Osteoblast (primary cell): ENCODE measurements around the gene MAPT. TPM values are rescaled to one million over a fixed set of nuclear protein-coding genes. Genes with fewer than 3 reads are reported as not detected.

ENCODE experiments used
- DNase-seq: peaks from one replicate; pipeline ENCODE4 v3.0.0; 2011; ENCODE audit warnings: low spot score, mixed read lengths; ENCODE audit not compliant: insufficient read length; ENCODE audit errors: missing footprints
- H2AFZ ChIP-seq: 2 replicates; pipeline ENCODE4 v1.6.0; 2011; ENCODE audit warnings: mild to moderate bottlenecking, low read length
- H3K27ac ChIP-seq: 2 replicates; pipeline ENCODE4 v1.5.1; 2011; ENCODE audit warnings: mild to moderate bottlenecking, low read depth, low read length, moderate library complexity
- H3K27me3 ChIP-seq: 2 replicates; pipeline ENCODE4 v1.6.0; 2012; ENCODE audit warnings: mild to moderate bottlenecking, control low read depth, inconsistent platforms, low read length, moderate library complexity; ENCODE audit not compliant: insufficient read depth
- H3K36me3 ChIP-seq: 2 replicates; pipeline ENCODE4 v1.5.1; 2011; ENCODE audit warnings: mild to moderate bottlenecking, low read length, control low read depth, moderate library complexity; ENCODE audit not compliant: insufficient read depth
- H3K4me1 ChIP-seq: 2 replicates; pipeline ENCODE4 v1.5.1; 2011; ENCODE audit warnings: mild to moderate bottlenecking, low read length, control low read depth, moderate library complexity; ENCODE audit not compliant: insufficient read depth
- H3K4me2 ChIP-seq: 2 replicates; pipeline ENCODE4 v1.6.0; 2011; ENCODE audit warnings: mild to moderate bottlenecking, low read length; ENCODE audit not compliant: insufficient read depth
- H3K4me3 ChIP-seq: fragments of 200-600 bp; sonication (generic); 3 replicates; pipeline ENCODE4 v1.5.1; 2012; ENCODE audit warnings: mild to moderate bottlenecking, low read length, inconsistent platforms; ENCODE audit not compliant: insufficient read depth
- H3K79me2 ChIP-seq: 2 replicates; pipeline ENCODE4 v1.6.0; 2012; ENCODE audit warnings: mild to moderate bottlenecking, low read length, control low read depth, inconsistent platforms; ENCODE audit not compliant: insufficient read depth
- H3K9me3 ChIP-seq: 2 replicates; pipeline ENCODE4 v1.5.1; 2011; ENCODE audit warnings: low read depth, low read length, control low read depth
- H4K20me1 ChIP-seq: 2 replicates; pipeline ENCODE4 v1.6.0; 2012; ENCODE audit warnings: mild to moderate bottlenecking, low read length, control low read depth; ENCODE audit not compliant: insufficient read depth
- total RNA-seq: library from RNA; depleted of rRNA; stranded (reverse); fragments of >200 nt; gene quantifications from 2 replicates; pipeline ENCODE4 v1.2.3, GENCODE V29; 2012
- TF ChIP-seq, protein P1 (sequence below): IDR thresholded peaks from 2 replicates; pipeline ENCODE4 v1.5.1; 2011; ENCODE audit warnings: mild to moderate bottlenecking, low read depth, low read length, moderate library complexity; ENCODE audit errors: extremely low read depth

The MAPT gene
- total RNA-seq, 1 donor = 0.36 TPM

- H2AFZ ChIP-seq = no peak overlapping the region
- H3K27ac ChIP-seq = no peak overlapping the region
- TF ChIP-seq, protein P1, sequence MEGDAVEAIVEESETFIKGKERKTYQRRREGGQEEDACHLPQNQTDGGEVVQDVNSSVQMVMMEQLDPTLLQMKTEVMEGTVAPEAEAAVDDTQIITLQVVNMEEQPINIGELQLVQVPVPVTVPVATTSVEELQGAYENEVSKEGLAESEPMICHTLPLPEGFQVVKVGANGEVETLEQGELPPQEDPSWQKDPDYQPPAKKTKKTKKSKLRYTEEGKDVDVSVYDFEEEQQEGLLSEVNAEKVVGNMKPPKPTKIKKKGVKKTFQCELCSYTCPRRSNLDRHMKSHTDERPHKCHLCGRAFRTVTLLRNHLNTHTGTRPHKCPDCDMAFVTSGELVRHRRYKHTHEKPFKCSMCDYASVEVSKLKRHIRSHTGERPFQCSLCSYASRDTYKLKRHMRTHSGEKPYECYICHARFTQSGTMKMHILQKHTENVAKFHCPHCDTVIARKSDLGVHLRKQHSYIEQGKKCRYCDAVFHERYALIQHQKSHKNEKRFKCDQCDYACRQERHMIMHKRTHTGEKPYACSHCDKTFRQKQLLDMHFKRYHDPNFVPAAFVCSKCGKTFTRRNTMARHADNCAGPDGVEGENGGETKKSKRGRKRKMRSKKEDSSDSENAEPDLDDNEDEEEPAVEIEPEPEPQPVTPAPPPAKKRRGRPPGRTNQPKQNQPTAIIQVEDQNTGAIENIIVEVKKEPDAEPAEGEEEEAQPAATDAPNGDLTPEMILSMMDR = no peak
- H3K4me2 ChIP-seq = no peak overlapping the region
- H3K9me3 ChIP-seq = peaks cover 2% of the 10 kb centered on the region
- no peak for DNase-seq
- H4K20me1 ChIP-seq = no peaks in the 10 kb centered on the region
- no peaks in the 10 kb centered on the region for H3K4me1 ChIP-seq
- H3K36me3 ChIP-seq = no peaks in the 10 kb centered on the region
- H3K79me2 ChIP-seq = no peaks in the 10 kb centered on the region
- H3K27me3 ChIP-seq = peaks cover 5% of the 10 kb centered on the region
- H3K4me3 ChIP-seq = no peak overlapping the region
These were observed 37.3 kb downstream of the MAPT start for GRCh38 chr17:45931677-45932076.

GRCh38 chr17:45934044-45934979 lies 40.0 kb downstream of the MAPT start:
- no peaks in the 10 kb centered on the region for H3K9me3 ChIP-seq
- H3K27ac ChIP-seq = no peak overlapping the region
- no peak overlapping the region for H3K4me3 ChIP-seq
- no peaks in the 10 kb centered on the region for H3K36me3 ChIP-seq
- peak; percentile 27 for DNase-seq
- TF ChIP-seq, protein P1 = no peak
- no peak overlapping the region for H3K4me2 ChIP-seq
- H3K27me3 ChIP-seq = peaks cover 13% of the 10 kb centered on the region
- H2AFZ ChIP-seq = no peak overlapping the region
- no peaks in the 10 kb centered on the region for H4K20me1 ChIP-seq
- H3K4me1 ChIP-seq = no peaks in the 10 kb centered on the region
- no peaks in the 10 kb centered on the region for H3K79me2 ChIP-seq

GRCh38 chr17:45935197-45935709 lies 40.9 kb downstream of the MAPT start:
- TF ChIP-seq, protein P1 = no peak
- Histone ChIP-seq H3K4me3 (no peak overlapping the region), H3K79me2 (no peaks in the 10 kb centered on the region)

DNA sequence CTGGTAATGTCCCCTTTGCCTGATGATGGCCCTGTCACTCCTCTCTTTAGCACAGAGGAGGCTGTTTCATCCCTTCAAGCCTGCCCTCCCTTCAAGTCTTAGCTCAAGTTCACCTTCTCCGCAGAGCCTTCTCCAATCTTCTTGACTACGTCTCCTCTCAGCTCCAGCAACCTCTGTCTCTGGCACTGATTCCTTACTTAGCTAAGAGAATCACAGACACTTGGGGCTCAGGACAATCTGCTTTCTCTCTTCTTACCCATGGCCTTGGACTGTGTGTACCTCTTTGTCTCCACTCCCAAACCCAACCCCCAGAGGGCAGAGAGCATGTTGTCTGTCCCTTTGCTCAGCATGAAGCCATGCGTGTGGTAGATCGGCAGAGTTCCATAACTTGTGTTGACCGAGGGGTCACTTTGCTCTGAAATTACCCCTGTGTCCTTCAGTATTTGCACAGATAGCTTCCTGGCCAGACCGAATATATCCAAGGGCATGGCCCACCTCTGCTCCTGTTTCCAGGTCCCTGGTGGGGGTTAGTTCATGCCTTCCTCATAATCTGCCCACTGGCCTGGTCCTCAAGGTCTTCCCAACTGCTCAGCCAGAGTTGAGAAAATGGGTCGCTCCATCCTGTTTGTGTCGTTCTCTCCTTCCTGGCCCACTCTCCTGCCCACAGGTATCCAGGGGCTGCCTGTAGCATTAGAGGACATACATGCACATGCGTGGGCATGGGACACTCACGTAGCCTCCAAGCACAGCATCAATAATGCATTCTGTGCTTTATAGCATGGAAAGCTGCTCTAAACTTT lies 41.6 kb downstream of the MAPT start:
- H3K27ac ChIP-seq = no peak overlapping the region
- no peak overlapping the region for H3K4me2 ChIP-seq
- TF ChIP-seq, protein P1 = no peak
- H4K20me1 ChIP-seq = no peaks in the 10 kb centered on the region
- H3K27me3 ChIP-seq = peaks cover 24% of the 10 kb centered on the region
- H2AFZ ChIP-seq = no peak overlapping the region
- no peaks in the 10 kb centered on the region for H3K4me1 ChIP-seq
- no peaks in the 10 kb centered on the region for H3K79me2 ChIP-seq
- no peaks in the 10 kb centered on the region for H3K9me3 ChIP-seq
- H3K4me3 ChIP-seq = no peak overlapping the region
- H3K36me3 ChIP-seq = no peaks in the 10 kb centered on the region
- peak; percentile 34 for DNase-seq

More at GRCh38 chr17:45935197-45935709, 40.9 kb downstream of the MAPT start:
- Histone ChIP-seq H3K36me3 (no peaks in the 10 kb centered on the region), H4K20me1 (no peaks in the 10 kb centered on the region), H3K9me3 (no peaks in the 10 kb centered on the region), H3K4me1 (no peaks in the 10 kb centered on the region), H3K4me2 (no peak overlapping the region), H3K27me3 (peaks cover 22% of the 10 kb centered on the region), H2AFZ (no peak overlapping the region), H3K27ac (no peak overlapping the region)
- DNase-seq = peak; percentile 17
